HEK293T (cell line): Measurements from ENCODE around the gene CFAP43.

ENCODE experiments used
- CTCF ChIA-PET: fragments of 350-600 bp; formaldehyde crosslinking; extraction: SDS; loops from one replicate; lab custom pipeline; 2021; ENCODE audit warnings: antibody characterized with exemption, inconsistent platforms; lab: Yijun Ruan, JAX
- POLR2A ChIA-PET: fragments of 350-600 bp; formaldehyde crosslinking; extraction: SDS; loops from one replicate; lab custom pipeline; 2020; ENCODE audit warnings: antibody characterized with exemption, inconsistent platforms; lab: Yijun Ruan, JAX
- DNase-seq: peaks from one replicate; pipeline ENCODE4 v3.0.0; 2012; ENCODE audit warnings: mixed read lengths; ENCODE audit errors: extremely low spot score
- ARNT ChIP-seq: fragments of 450-650 bp; IDR thresholded peaks from 2 replicates; pipeline ENCODE4 v1.6.1; 2017; ENCODE audit warnings: mild to moderate bottlenecking
- BHLHE40 ChIP-seq: fragments of 450-650 bp; IDR thresholded peaks from 2 replicates; pipeline ENCODE4 v1.6.1; 2016; ENCODE audit warnings: mild to moderate bottlenecking, moderate library complexity, borderline replicate concordance
- CTBP1 ChIP-seq: fragments of 450-650 bp; IDR thresholded peaks from 2 replicates; pipeline ENCODE4 v1.6.1; 2016; ENCODE audit warnings: borderline replicate concordance
- ELF4 ChIP-seq: fragments of 450-650 bp; IDR thresholded peaks from 2 replicates; pipeline ENCODE4 v1.6.1; 2017; ENCODE audit warnings: antibody characterized with exemption
- FOXA1 ChIP-seq: fragments of 450-650 bp; IDR thresholded peaks from 2 replicates; pipeline ENCODE4 v1.6.1; 2016; ENCODE audit warnings: mild to moderate bottlenecking
- FOXK2 ChIP-seq: fragments of 450-650 bp; IDR thresholded peaks from 2 replicates; pipeline ENCODE4 v1.6.1; 2016; ENCODE audit warnings: mild to moderate bottlenecking
- FOXM1 ChIP-seq: fragments of 450-650 bp; IDR thresholded peaks from 2 replicates; pipeline ENCODE4 v1.6.1; 2017; ENCODE audit warnings: mild to moderate bottlenecking, borderline replicate concordance
- HDGF ChIP-seq: fragments of 450-650 bp; IDR thresholded peaks from 2 replicates; pipeline ENCODE4 v1.6.1; 2017; ENCODE audit warnings: antibody characterized with exemption, borderline replicate concordance
- L3MBTL2 ChIP-seq: fragments of 450-650 bp; conservative IDR thresholded peaks from 2 replicates; pipeline ENCODE4 v1.6.1; 2016; ENCODE audit warnings: mild to moderate bottlenecking
- LEF1 ChIP-seq: fragments of 450-650 bp; IDR thresholded peaks from 2 replicates; pipeline ENCODE4 v1.6.1; 2017; ENCODE audit warnings: mild to moderate bottlenecking, borderline replicate concordance
- NFRKB ChIP-seq: fragments of 450-650 bp; IDR thresholded peaks from 2 replicates; pipeline ENCODE4 v1.6.1; 2016; ENCODE audit warnings: mild to moderate bottlenecking, moderate library complexity
- PKNOX1 ChIP-seq: fragments of 450-650 bp; IDR thresholded peaks from 2 replicates; pipeline ENCODE4 v1.6.1; 2016
- SP1 ChIP-seq: fragments of 450-650 bp; IDR thresholded peaks from 2 replicates; pipeline ENCODE4 v1.6.1; 2017
- SUZ12 ChIP-seq: fragments of 450-650 bp; IDR thresholded peaks from 2 replicates; pipeline ENCODE4 v1.6.1; 2016; ENCODE audit warnings: mild to moderate bottlenecking
- TARDBP ChIP-seq: fragments of 450-650 bp; IDR thresholded peaks from 2 replicates; pipeline ENCODE4 v1.6.1; 2016
- ZNF384 ChIP-seq: fragments of 450-650 bp; IDR thresholded peaks from 2 replicates; pipeline ENCODE4 v1.6.1; 2016

CFAP43 gene

DNA sequence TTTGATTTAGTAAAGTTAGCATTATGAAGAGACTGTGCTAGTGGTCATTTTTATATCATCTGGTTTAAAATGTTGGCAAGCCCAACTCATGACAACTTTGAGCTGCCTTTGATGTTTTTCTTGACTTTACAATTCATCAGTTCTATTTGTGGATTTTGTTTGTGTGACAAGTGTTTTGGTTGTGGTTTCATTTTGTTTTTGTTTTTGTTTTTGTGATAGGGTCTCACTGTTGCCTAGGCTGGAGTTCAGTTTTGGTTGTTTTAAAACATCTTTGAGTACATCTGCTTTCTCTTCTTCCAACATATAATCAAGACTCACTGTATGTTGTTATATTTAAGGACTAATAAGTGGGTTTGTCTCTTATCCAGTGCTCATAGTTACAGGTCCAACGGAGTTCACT lies 127.7 kb downstream of the CFAP43 start:
- CTCF ChIA-PET: no interaction called here

DNA sequence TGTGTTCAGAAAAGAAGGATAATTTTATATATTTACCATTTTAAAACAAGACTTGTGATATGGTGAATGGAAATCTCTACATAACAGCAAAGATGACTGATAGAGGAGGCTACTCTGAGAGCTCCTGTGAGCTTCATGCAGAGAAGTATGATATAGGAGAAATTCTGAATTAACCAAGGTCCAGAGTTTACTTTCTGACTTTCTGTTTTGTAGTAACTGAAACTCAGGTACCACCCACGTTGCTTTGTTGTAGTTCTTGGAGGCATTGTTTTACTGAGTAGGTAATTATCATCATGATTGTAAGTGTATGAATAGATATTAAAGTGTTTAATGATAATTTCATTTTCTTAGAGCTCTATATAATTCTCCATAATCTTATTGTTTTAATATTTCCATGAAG lies 128.2 kb downstream of the CFAP43 start:
- POLR2A ChIA-PET: interaction anchor here (1.4 kb wide), 1 partner anchor 17 kb away, joined by 8 read pairs; the partner anchor contains the start of gene SFR1
- CTCF ChIA-PET: no interaction called here
- no peak for DNase-seq
- TF ChIP-seq CTBP1 (no peak), SP1 (no peak), NFRKB (no peak), FOXM1 (no peak), TARDBP (no peak), LEF1 (no peak), ZNF384 (no peak), SUZ12 (no peak), ELF4 (no peak), FOXK2 (no peak), L3MBTL2 (no peak), HDGF (no peak), ARNT (no peak), FOXA1 (no peak), PKNOX1 (no peak), BHLHE40 (no peak)

More for the DNA sequence above, 127.7 kb downstream of the CFAP43 start:
- POLR2A ChIA-PET: interaction anchor here (1.4 kb wide), 1 partner anchor 17 kb away, joined by 8 read pairs; the partner anchor contains the start of gene SFR1
- no peak for DNase-seq
- TF ChIP-seq FOXA1: no peak
- no peak for TF ChIP-seq CTBP1
- TF ChIP-seq HDGF: no peak
- no peak for TF ChIP-seq FOXM1
- no peak for TF ChIP-seq ARNT
- no peak for TF ChIP-seq PKNOX1
- TF ChIP-seq NFRKB: no peak
- TF ChIP-seq BHLHE40: no peak
- TF ChIP-seq SP1: no peak
- TF ChIP-seq ZNF384: no peak
- no peak for TF ChIP-seq TARDBP
- no peak for TF ChIP-seq SUZ12
- TF ChIP-seq ELF4: no peak
- no peak for TF ChIP-seq FOXK2
- no peak for TF ChIP-seq LEF1

GRCh38 chr10:104101902-104102301 lies 130.3 kb downstream of the CFAP43 start:
- ChIA-PET CTCF (no interaction called here), POLR2A (no interaction called here)
- no peak for DNase-seq
- TF ChIP-seq PKNOX1: no peak
- no peak for TF ChIP-seq BHLHE40
- TF ChIP-seq FOXM1: no peak
- no peak for TF ChIP-seq ZNF384
- TF ChIP-seq NFRKB: no peak
- TF ChIP-seq CTBP1: no peak
- no peak for TF ChIP-seq FOXA1
- no peak for TF ChIP-seq TARDBP
- TF ChIP-seq LEF1: no peak
- TF ChIP-seq SP1: no peak
- TF ChIP-seq ARNT: no peak
- no peak for TF ChIP-seq SUZ12
- TF ChIP-seq HDGF: no peak

DNA sequence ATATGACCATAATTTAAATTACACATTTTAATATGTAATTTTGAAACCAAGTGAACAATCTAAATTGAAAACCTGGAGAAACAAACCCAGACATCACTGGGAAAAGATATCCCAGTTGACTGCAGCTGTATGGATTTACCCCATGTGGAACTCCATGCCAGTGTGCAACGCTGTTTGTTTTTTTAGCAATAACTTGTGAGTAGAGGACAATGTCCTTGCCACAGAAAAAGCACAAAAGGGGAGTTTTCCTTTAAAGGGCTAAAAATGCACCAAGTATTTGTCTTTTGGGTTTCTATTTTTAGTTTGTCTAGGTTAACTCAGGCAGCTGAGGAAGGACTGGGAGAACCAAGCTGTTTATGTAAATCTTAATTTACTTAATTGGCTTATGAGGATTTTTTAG lies 131.4 kb downstream of the CFAP43 start:
- TF ChIP-seq TARDBP: no peak
- TF ChIP-seq L3MBTL2: no peak
- TF ChIP-seq FOXK2: no peak
- no peak for TF ChIP-seq SP1
- no peak for TF ChIP-seq HDGF
- TF ChIP-seq CTBP1: no peak
- TF ChIP-seq LEF1: no peak
- no peak for TF ChIP-seq SUZ12
- no peak for TF ChIP-seq NFRKB
- TF ChIP-seq FOXA1: no peak
- TF ChIP-seq ARNT: no peak
- no peak for TF ChIP-seq BHLHE40
- TF ChIP-seq ELF4: no peak
- no peak for TF ChIP-seq ZNF384
- TF ChIP-seq PKNOX1: no peak
- no peak for TF ChIP-seq FOXM1
- ChIA-PET POLR2A (interaction anchor here (0.8 kb wide), 1 partner anchor 21 kb away, joined by 3 read pairs; the partner anchor contains the start of gene SFR1), CTCF (no interaction called here)
- no peak for DNase-seq

DNA sequence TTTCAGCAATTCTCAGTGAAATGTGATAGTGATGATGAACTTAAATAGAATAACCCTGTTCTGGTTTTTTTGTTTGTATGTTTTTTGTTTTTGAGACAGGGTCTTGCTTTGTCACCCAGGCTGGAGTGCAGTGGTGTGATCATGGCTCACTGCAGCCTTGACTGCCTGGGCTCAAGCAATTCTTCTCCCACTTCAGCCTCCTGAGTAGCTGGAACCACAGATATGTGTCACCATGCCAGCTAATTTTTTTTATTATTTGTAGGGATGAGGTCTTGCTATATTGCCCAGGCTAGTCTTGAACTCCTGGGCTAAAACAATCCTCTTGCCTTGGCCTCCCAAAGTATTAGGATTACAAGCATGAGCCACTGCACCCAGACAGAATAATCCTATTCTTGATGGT lies 132.2 kb downstream of the CFAP43 start:
- CTCF ChIA-PET: interaction anchor here (0.7 kb wide), 2 partner anchors 14 to 23 kb away, joined by 3 read pairs; no protein-coding TSS in a partner anchor
- POLR2A ChIA-PET: no interaction called here
- no peak for DNase-seq
- no peak for TF ChIP-seq FOXA1
- no peak for TF ChIP-seq FOXK2
- no peak for TF ChIP-seq ELF4
- TF ChIP-seq LEF1: no peak
- TF ChIP-seq BHLHE40: no peak
- TF ChIP-seq NFRKB: no peak
- no peak for TF ChIP-seq TARDBP
- no peak for TF ChIP-seq FOXM1
- TF ChIP-seq HDGF: no peak
- no peak for TF ChIP-seq ARNT
